CD4-positive, alpha-beta T cell (primary cell): ENCODE results near the gene ITGAE. TPM values are rescaled to one million over a fixed set of nuclear protein-coding genes. Genes with fewer than 3 reads are reported as not detected.

Experiments
- ATAC-seq: fragments of 200-7000 bp; cut with Tn5 transposase; one replicate; pipeline ENCODE4 v1.10.0; 2022; ENCODE audit warnings: mild to moderate bottlenecking; ENCODE audit not compliant: poor library complexity
- CTCF ChIA-PET: fragments of 350-600 bp; sonication (Branson Sonifier 250); formaldehyde crosslinking; loops from one replicate; lab custom pipeline; 2021; ENCODE audit warnings: antibody characterized with exemption, inconsistent platforms; lab: Charles Lee
- POLR2A ChIA-PET: fragments of 350-600 bp; sonication (Branson Sonifier 250); formaldehyde crosslinking; loops from one replicate; lab custom pipeline; 2021; ENCODE audit warnings: antibody characterized with exemption, inconsistent platforms; lab: Charles Lee
- DNase-seq, 14 experiments: peaks; one replicate each; pipeline ENCODE4 v3.0.0-alpha.2; 2013 to 2020; ENCODE audit warnings: mixed read lengths in 2 of 14
- H3K27ac ChIP-seq, 2 donors: one replicate each; pipeline versions ENCODE4 v1.5.1 to v1.7.0; 2013; ENCODE audit warnings: low read length in 2 of 2, low read depth in 1 of 2, mild to moderate bottlenecking in 1 of 2
- H3K27me3 ChIP-seq, 2 experiments: 1 replicate in 1 of 2; 2 replicates in 1 of 2; pipeline versions ENCODE4 v1.6.1 to v1.7.0; 2013; ENCODE audit warnings: low read length in 2 of 2, control low read depth in 1 of 2, mild to moderate bottlenecking in 1 of 2, moderate library complexity in 1 of 2; ENCODE audit not compliant: insufficient read depth in 2 of 2, control insufficient read depth in 1 of 2
- H3K36me3 ChIP-seq: one replicate; pipeline ENCODE4 v1.6.1; 2013; ENCODE audit warnings: low read length, control low read depth; ENCODE audit not compliant: insufficient read depth
- H3K4me1 ChIP-seq: one replicate; pipeline ENCODE4 v1.6.1; 2013; ENCODE audit warnings: low read length, control low read depth; ENCODE audit not compliant: insufficient read depth
- H3K4me3 ChIP-seq: one replicate; pipeline ENCODE4 v1.5.1; 2013; ENCODE audit warnings: mild to moderate bottlenecking, low read length, moderate library complexity
- H3K9me3 ChIP-seq, 2 experiments: 1 replicate in 1 of 2; 2 replicates in 1 of 2; pipeline versions ENCODE4 v1.6.1 to v1.7.0; 2013; ENCODE audit warnings: low read length in 2 of 2, mild to moderate bottlenecking in 2 of 2, control low read depth in 1 of 2, moderate library complexity in 1 of 2; ENCODE audit not compliant: control insufficient read depth in 1 of 2, insufficient read depth in 1 of 2
- H3K27ac Mint-ChIP-seq: one replicate; pipeline ENCODE4 v1.8.0; 2020; ENCODE audit warnings: mixed read lengths
- H3K27me3 Mint-ChIP-seq: one replicate; pipeline ENCODE4 v1.8.0; 2021; ENCODE audit warnings: mixed read lengths
- H3K36me3 Mint-ChIP-seq: one replicate; pipeline ENCODE4 v1.8.0; 2021; ENCODE audit warnings: low read depth, mixed read lengths
- H3K4me1 Mint-ChIP-seq: one replicate; pipeline ENCODE4 v1.8.0; 2021; ENCODE audit warnings: low read depth, mixed read lengths
- H3K4me3 Mint-ChIP-seq: one replicate; pipeline ENCODE4 v1.8.0; 2020; ENCODE audit warnings: mild to moderate bottlenecking, mixed read lengths
- H3K9me3 Mint-ChIP-seq: one replicate; pipeline ENCODE4 v1.8.0; 2020; ENCODE audit warnings: mixed read lengths
- intact Hi-C, 2 experiments: fragments of 100-400 bp; cut with DNase I in 1 of 2; cut with micrococcal nuclease in 1 of 2; formaldehyde crosslinking; loops; one replicate each; pipeline versions ENCODE4 v1.15.1 to v1.9.0; 2023 to 2025; cut with DNase I, micrococcal nuclease
- total RNA-seq, 174 experiments: library from RNA in 2 of 174; stranded (reverse) in 2 of 174; gene quantifications; one replicate each; pipeline ENCODE4 v1.2.3 and lab custom pipeline; 2021 to 2026
- TF ChIP-seq, protein P1 (sequence below): fragments of 200-600 bp; IDR thresholded peaks from one replicate; pipeline ENCODE4 v1.8.0; 2022; ENCODE audit warnings: antibody characterized with exemption, mild to moderate bottlenecking

The ITGAE gene
- total RNA-seq, 2 experiments from 2014 or later: 15.8 to 18.3 TPM

DNA sequence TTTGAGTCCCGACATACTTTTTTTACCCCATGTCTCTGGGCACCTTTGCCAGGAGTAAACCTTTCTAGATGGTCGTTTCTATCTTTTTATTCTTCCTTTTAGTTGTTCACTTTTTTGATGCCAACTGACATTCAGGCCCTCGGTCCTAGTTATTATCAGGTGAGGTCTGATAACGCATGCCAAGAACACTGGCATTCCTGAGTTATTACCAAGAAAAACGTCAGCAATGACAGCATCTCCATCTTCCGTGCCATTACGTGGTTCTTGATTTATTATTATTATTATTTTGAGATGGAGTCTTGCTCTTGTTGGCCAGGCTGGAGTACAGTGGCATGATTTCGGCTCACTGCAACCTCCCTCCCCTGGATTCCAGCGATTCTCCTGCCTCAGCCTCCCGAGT lies 55.9 kb downstream of the ITGAE start:
- DNase-seq (no peak), ATAC-seq (no peak)
- no peak overlapping the region for H3K27ac Mint-ChIP-seq
- H3K9me3 Mint-ChIP-seq: no peaks in the 10 kb centered on the region
- H3K4me3 Mint-ChIP-seq: no peak overlapping the region
- no peaks in the 10 kb centered on the region for H3K27me3 Mint-ChIP-seq
- intact Hi-C loops: no loop called here
- Histone ChIP-seq H3K4me1 (peaks cover 29% of the 10 kb centered on the region), H3K9me3 (peaks cover 0 to 5% of the 10 kb centered on the region in 2 experiments), H3K4me3 (no peak overlapping the region), H3K36me3 (no peaks in the 10 kb centered on the region), H3K27me3 (no peaks in the 10 kb centered on the region), H3K27ac (no peak overlapping the region)
- ChIA-PET POLR2A (no interaction called here), CTCF (no interaction called here)
- TF ChIP-seq, protein P1, sequence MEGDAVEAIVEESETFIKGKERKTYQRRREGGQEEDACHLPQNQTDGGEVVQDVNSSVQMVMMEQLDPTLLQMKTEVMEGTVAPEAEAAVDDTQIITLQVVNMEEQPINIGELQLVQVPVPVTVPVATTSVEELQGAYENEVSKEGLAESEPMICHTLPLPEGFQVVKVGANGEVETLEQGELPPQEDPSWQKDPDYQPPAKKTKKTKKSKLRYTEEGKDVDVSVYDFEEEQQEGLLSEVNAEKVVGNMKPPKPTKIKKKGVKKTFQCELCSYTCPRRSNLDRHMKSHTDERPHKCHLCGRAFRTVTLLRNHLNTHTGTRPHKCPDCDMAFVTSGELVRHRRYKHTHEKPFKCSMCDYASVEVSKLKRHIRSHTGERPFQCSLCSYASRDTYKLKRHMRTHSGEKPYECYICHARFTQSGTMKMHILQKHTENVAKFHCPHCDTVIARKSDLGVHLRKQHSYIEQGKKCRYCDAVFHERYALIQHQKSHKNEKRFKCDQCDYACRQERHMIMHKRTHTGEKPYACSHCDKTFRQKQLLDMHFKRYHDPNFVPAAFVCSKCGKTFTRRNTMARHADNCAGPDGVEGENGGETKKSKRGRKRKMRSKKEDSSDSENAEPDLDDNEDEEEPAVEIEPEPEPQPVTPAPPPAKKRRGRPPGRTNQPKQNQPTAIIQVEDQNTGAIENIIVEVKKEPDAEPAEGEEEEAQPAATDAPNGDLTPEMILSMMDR: no peak
- peaks cover 34% of the 10 kb centered on the region for H3K4me1 Mint-ChIP-seq
- H3K36me3 Mint-ChIP-seq: no peaks in the 10 kb centered on the region

DNA sequence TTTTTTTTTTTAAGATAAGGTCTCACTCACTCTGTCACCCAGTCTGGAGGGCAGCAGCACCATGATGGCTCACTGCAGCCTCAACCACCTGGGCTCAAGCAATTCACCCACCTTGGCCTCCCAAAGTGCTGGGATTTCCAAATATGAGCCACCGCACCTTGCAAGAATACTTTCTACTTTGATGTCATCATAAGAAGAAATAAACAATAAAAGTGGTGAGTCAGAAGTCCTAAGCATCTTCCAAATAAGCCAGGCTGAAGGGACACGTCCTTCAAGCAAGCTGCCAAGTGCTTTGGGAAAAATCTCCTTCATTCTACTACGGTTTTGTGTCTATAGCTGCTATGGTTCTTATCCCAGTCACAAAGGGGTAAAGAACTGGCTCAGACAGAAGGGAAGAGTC lies 57.0 kb downstream of the ITGAE start:
- Mint-ChIP-seq H3K4me3 (no peak overlapping the region), H3K36me3 (no peaks in the 10 kb centered on the region), H3K4me1 (peaks cover 34% of the 10 kb centered on the region), H3K27ac (no peak overlapping the region), H3K9me3 (no peaks in the 10 kb centered on the region), H3K27me3 (no peaks in the 10 kb centered on the region)
- Histone ChIP-seq H3K9me3 (peaks cover 0 to 5% of the 10 kb centered on the region in 2 experiments), H3K27ac (no peak overlapping the region), H3K4me3 (no peak overlapping the region), H3K27me3 (no peaks in the 10 kb centered on the region), H3K36me3 (no peaks in the 10 kb centered on the region), H3K4me1 (peaks cover 31% of the 10 kb centered on the region)
- CTCF ChIA-PET: no interaction called here
- TF ChIP-seq, protein P1: no peak
- POLR2A ChIA-PET: no interaction called here
- ATAC-seq (no peak), DNase-seq (no peak)
- intact Hi-C loops: no loop called here

DNA sequence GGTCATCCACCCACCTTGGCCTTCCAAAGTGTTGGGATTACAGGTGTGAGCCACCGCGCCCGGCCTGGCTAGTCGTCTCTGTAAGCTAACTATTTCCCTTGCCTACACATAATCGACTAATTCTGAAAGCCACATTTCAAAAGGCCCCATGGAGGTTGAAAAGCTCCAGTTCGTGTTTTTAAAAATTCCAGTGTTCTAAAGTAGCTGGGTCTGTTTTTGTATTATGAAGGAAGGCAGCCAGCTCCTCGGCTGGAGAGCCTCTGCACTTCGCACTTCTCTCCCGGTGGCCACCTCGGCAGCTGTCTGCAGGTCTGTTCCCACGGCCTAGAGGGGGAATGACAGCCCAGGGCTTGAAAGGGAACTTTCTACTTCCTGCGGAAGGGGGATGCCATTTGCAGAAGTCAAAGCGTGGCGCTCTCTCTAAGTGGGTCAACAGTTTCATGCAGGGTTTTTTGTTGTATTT lies 60.3 kb downstream of the ITGAE start:
- POLR2A ChIA-PET: interaction anchor here (1.0 to 1.5 kb wide), 5 partner anchors 11 to 106 kb away, joined by 4 to 6 read pairs (median 4); partner anchors contain the start of genes HASPIN and NCBP3
- no peaks in the 10 kb centered on the region for H3K36me3 Mint-ChIP-seq
- peaks cover 43% of the 10 kb centered on the region for H3K4me1 ChIP-seq
- H3K27ac ChIP-seq: peak overlapping the region in 1 of 2 donors; percentile 40
- H3K9me3 ChIP-seq: peaks cover 0 to 5% of the 10 kb centered on the region in 2 experiments
- no peak overlapping the region for H3K4me3 ChIP-seq
- H3K4me1 Mint-ChIP-seq: peaks cover 44% of the 10 kb centered on the region
- no peaks in the 10 kb centered on the region for H3K36me3 ChIP-seq
- ATAC-seq (peak; percentile 27), DNase-seq (peak in 8 of 14 experiments; percentile 19 to 88 (median 54))
- no peaks in the 10 kb centered on the region for H3K27me3 Mint-ChIP-seq
- TF ChIP-seq, protein P1: no peak
- no peaks in the 10 kb centered on the region for H3K27me3 ChIP-seq
- peak overlapping the region; percentile 76 for H3K4me3 Mint-ChIP-seq
- CTCF ChIA-PET: interaction anchor here (0.7 to 7.0 kb wide), 5 partner anchors 21 to 105 kb away, joined by 3 to 106 read pairs (median 4); partner anchors contain the start of gene NCBP3
- H3K9me3 Mint-ChIP-seq: no peaks in the 10 kb centered on the region
- intact Hi-C loops: no loop called here
- H3K27ac Mint-ChIP-seq: peak overlapping the region; percentile 86
